Transverse colon (tissue), 4 donors: Measurements from ENCODE around the gene MROH9. TPM values are rescaled to one million over a fixed set of nuclear protein-coding genes. Genes with fewer than 3 reads are reported as not detected.

Experiments
- DNase-seq: peaks from one replicate; pipeline ENCODE4 v3.0.0-alpha.2; 2019
- H3K27ac ChIP-seq, 4 donors: fragments of 200-600 bp; sonication (generic); 2 replicates each; pipeline ENCODE4 v1.5.1; 2016 to 2018; ENCODE audit warnings: inconsistent platforms in 4 of 4
- H3K27me3 ChIP-seq: fragments of 200-600 bp; sonication (generic); 2 replicates; pipeline ENCODE4 v1.5.1; 2017; ENCODE audit warnings: inconsistent platforms
- H3K36me3 ChIP-seq, 4 donors: fragments of 200-600 bp; sonication (generic); 2 replicates each; pipeline ENCODE4 v1.5.1; 2017 to 2019; ENCODE audit warnings: inconsistent platforms in 4 of 4
- H3K4me1 ChIP-seq, 4 donors: fragments of 200-600 bp; sonication (generic); 2 replicates each; pipeline ENCODE4 v1.5.1; 2017 to 2020; ENCODE audit warnings: inconsistent platforms in 4 of 4
- H3K4me3 ChIP-seq, 4 donors: fragments of 200-600 bp; sonication (generic); 1 replicate in 1 of 4; 2 replicates in 3 of 4; pipeline versions ENCODE4 v1.5.1 to v1.6.1; 2017 to 2019; ENCODE audit warnings: inconsistent platforms in 4 of 4
- H3K9me3 ChIP-seq, 2 donors: fragments of 200-600 bp; sonication (generic); 2 replicates each; pipeline ENCODE4 v1.5.1; 2017 to 2019; ENCODE audit warnings: inconsistent platforms in 2 of 2
- EP300 ChIP-seq: sonication (generic); formaldehyde crosslinking; IDR thresholded peaks from one replicate; pipeline ENCODE4 v1.6.1; 2017; ENCODE audit warnings: antibody characterized with exemption, low read depth
- POLR2A ChIP-seq: fragments of 450-650 bp; IDR thresholded peaks from one replicate; pipeline ENCODE4 v1.6.1; 2016; ENCODE audit warnings: antibody characterized with exemption, mild to moderate bottlenecking, moderate library complexity
- POLR2AphosphoS5 ChIP-seq, 3 donors: sonication (generic); formaldehyde crosslinking; IDR thresholded peaks; one replicate each; pipeline ENCODE4 v1.6.1; 2016; ENCODE audit warnings: antibody characterized with exemption in 3 of 3
- WGBS, 2 donors: methylation state at CpG; one replicate each; pipeline ENCODE4 v1.1.5; 2018; ENCODE audit warnings: low coverage in 1 of 2; 5-methylcytosine and 5-hydroxymethylcytosine counted together
- in situ Hi-C, 4 donors: fragments of 200-750 bp; cut with MboI; loops; one replicate each; pipeline versions ENCODE4 v1.15.0 to v1.15.1; 2017; ENCODE audit warnings: low sequenced_read_pairs in 3 of 4, low pct_ligation_motif_present in 1 of 4, low pct_unique_long_range_greater_than_20kb in 1 of 4
- intact Hi-C: fragments of 100-400 bp; cut with DNase I; formaldehyde crosslinking; loops from one replicate; pipeline ENCODE4 v1.15.1; 2023; ENCODE audit warnings: low total_unique reads
- total RNA-seq, 4 donors: library from RNA; depleted of rRNA; stranded (reverse); fragments of >200 nt; gene quantifications; one replicate each; pipeline ENCODE4 v1.1.0, GENCODE V29; 2016
- TF ChIP-seq, protein P1 (sequence below), 5 experiments: fragments of 200-600 bp in 3 of 5; fragments of 450-650 bp in 2 of 5; sonication (generic) in 3 of 5; IDR thresholded peaks; 1 replicate in 2 of 5; 2 replicates in 3 of 5; pipeline ENCODE4 v1.5.1; 2016 to 2017; ENCODE audit warnings: antibody characterized with exemption in 5 of 5, inconsistent platforms in 3 of 5, mild to moderate bottlenecking in 2 of 5, moderate library complexity in 1 of 5

MROH9 gene
- total RNA-seq, 4 donors from 2014 or later: not detected

DNA sequence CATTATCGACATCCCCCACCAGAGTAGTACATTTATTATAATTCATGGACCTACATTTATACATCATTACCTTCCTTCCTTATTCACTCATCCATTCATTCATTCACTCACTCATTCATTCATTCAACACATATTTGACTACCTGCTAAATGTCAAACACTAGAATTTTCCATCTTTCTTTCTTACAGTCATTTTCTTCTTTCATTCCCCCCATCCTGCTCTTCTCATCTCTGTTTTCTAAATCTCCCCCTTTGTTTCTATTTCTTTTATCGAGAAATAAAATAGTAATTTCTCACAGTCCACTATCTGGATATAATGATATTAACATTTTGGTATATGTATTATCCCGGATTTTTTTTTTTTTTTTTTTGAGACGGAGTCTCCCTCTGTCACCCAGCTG, 127.6 kb downstream of the MROH9 start:
- intact Hi-C loops (no loop called here), in situ Hi-C loops (no loop called here)
- H3K27ac ChIP-seq: no peak overlapping the region
- H3K4me1 ChIP-seq: no peaks in the 10 kb centered on the region
- no peak for DNase-seq
- no peaks in the 10 kb centered on the region for H3K27me3 ChIP-seq
- H3K4me3 ChIP-seq: no peak overlapping the region
- no peaks in the 10 kb centered on the region for H3K9me3 ChIP-seq
- no peak for TF ChIP-seq POLR2AphosphoS5 (IDR thresholded peaks at IDR 0.05)
- no peak for TF ChIP-seq POLR2A
- TF ChIP-seq EP300: no peak
- TF ChIP-seq, protein P1, sequence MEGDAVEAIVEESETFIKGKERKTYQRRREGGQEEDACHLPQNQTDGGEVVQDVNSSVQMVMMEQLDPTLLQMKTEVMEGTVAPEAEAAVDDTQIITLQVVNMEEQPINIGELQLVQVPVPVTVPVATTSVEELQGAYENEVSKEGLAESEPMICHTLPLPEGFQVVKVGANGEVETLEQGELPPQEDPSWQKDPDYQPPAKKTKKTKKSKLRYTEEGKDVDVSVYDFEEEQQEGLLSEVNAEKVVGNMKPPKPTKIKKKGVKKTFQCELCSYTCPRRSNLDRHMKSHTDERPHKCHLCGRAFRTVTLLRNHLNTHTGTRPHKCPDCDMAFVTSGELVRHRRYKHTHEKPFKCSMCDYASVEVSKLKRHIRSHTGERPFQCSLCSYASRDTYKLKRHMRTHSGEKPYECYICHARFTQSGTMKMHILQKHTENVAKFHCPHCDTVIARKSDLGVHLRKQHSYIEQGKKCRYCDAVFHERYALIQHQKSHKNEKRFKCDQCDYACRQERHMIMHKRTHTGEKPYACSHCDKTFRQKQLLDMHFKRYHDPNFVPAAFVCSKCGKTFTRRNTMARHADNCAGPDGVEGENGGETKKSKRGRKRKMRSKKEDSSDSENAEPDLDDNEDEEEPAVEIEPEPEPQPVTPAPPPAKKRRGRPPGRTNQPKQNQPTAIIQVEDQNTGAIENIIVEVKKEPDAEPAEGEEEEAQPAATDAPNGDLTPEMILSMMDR (IDR thresholded peaks at IDR 0.05): no peak
- 85 to 97% methylated on average over 4 of the region's 4 CpGs for WGBS, 2 donors
- H3K36me3 ChIP-seq: no peaks in the 10 kb centered on the region

DNA sequence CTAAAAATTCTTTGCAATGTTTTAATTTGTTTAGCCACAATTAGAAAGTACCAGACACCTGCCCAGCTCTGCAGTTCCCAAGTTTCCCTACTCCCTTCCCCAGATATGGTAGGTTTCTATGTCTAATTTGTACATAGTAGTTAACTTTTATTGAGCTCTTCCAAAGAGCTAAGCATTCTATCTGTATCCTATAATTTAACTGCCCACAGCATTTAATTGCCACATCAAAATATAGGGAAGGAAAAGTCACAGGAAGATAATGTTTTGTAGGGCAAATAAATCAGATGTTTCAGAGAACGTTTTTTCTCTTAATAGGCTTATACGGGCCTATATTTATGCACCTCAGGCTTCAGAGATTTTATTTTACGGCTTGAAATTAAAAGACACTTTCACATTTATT, 139.7 kb downstream of the MROH9 start:
- no peak for TF ChIP-seq POLR2AphosphoS5 (IDR thresholded peaks at IDR 0.05)
- TF ChIP-seq, protein P1 (IDR thresholded peaks at IDR 0.05): no peak
- no peak for TF ChIP-seq POLR2A
- no peak for TF ChIP-seq EP300
- no peak for DNase-seq
- H3K27me3 ChIP-seq: no peaks in the 10 kb centered on the region
- intact Hi-C loops (no loop called here), in situ Hi-C loops (no loop called here)
- H3K4me1 ChIP-seq: no peaks in the 10 kb centered on the region
- H3K36me3 ChIP-seq: no peaks in the 10 kb centered on the region
- H3K9me3 ChIP-seq: no peaks in the 10 kb centered on the region
- H3K27ac ChIP-seq: no peak overlapping the region
- no peak overlapping the region for H3K4me3 ChIP-seq
- 44 to 57% methylated on average over 3 of the region's 3 CpGs for WGBS, 2 donors

DNA sequence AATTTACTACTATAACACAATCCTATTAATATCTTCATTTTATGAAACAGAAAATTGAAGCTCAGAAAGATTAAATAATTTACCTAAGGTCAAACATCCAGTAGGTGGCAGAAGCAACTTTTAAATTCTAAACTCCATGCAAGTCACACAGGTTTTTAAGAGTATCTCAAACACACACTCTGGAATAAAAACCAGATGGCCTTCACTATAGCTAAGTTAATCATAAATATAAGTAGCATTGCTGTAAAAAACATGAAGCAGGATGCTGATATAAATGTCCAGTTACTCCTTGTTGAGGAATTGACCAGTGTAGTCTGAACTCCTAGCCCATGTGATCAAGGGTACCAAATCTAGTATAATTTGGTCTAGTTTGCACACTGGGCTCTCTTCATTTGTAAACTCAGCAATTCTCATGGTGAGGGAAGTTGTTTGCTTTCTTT, 146.0 kb downstream of the MROH9 start:
- peaks cover 0 to 17% (median 8%) of the 10 kb centered on the region in 4 donors for H3K4me1 ChIP-seq
- no peak overlapping the region for H3K4me3 ChIP-seq
- H3K9me3 ChIP-seq: no peaks in the 10 kb centered on the region
- intact Hi-C loops (loop anchor here (2.0 to 5.0 kb wide), 2 partner anchors 145 to 504 kb away; no protein-coding TSS in a partner anchor), in situ Hi-C loops (loop anchor here in 1 of 4 donors (10.0 kb wide), 1 partner anchor 143 kb away; no protein-coding TSS in a partner anchor)
- H3K27ac ChIP-seq: peak overlapping the region in 3 of 4 donors; percentile 38 to 60 (median 55)
- no peak for TF ChIP-seq POLR2AphosphoS5 (IDR thresholded peaks at IDR 0.05)
- TF ChIP-seq, protein P1 (IDR thresholded peaks at IDR 0.05): peak; percentile 33 to 46 (median 39)
- DNase-seq: no peak
- H3K27me3 ChIP-seq: no peaks in the 10 kb centered on the region
- no peaks in the 10 kb centered on the region for H3K36me3 ChIP-seq

DNA sequence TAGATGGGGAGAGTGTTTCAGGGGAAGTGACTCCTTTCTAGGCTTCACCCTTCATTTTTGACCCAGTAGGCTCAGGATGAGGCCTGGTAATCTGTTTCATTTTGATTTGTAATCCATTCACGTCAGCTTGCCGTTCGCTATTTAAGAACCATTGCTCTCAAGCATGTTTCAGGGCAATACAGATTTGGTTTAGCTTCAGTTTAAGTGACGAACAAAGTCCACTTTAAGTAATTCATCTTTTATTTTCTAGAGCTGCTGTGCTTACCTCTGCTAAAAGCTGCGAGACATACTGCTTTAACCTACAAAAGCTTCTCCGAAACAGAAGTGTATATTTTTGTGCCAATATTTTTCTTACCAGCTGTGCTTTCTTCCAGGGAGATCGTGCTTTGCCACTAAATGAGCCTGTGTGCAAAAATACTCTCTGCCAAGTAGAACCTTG, 146.4 kb downstream of the MROH9 start:
- no peak for DNase-seq
- Histone ChIP-seq H3K27ac (peak overlapping the region in 3 of 4 donors; percentile 38 to 60 (median 55)), H3K9me3 (no peaks in the 10 kb centered on the region), H3K4me1 (peaks cover 0 to 17% (median 8%) of the 10 kb centered on the region in 4 donors), H3K27me3 (no peaks in the 10 kb centered on the region), H3K4me3 (no peak overlapping the region), H3K36me3 (no peaks in the 10 kb centered on the region)
- TF ChIP-seq, protein P1 (IDR thresholded peaks at IDR 0.05): no peak
- TF ChIP-seq EP300 (no peak), POLR2AphosphoS5 (IDR thresholded peaks at IDR 0.05) (no peak), POLR2A (no peak)
- 43 to 55% methylated on average over 7 of the region's 7 CpGs for WGBS, 2 donors
- intact Hi-C loops: loop anchor here (2.0 to 5.0 kb wide), 2 partner anchors 145 to 504 kb away; no protein-coding TSS in a partner anchor
- in situ Hi-C loops: loop anchor here in 1 of 4 donors (10.0 kb wide), 1 partner anchor 143 kb away; no protein-coding TSS in a partner anchor
